NCI-H2029 treated with DMSO at 0.1 percent for 48 hours (cell line): ENCODE results near the gene CNTN5.
"Not testable (repeated sequence)": the region's sequence is repeated elsewhere in the genome, so short reads cannot be mapped to it uniquely, and the experiment has no call there.

ENCODE experiments used
- DNase-seq: peaks from one replicate; lab custom pipeline; 2025; lab: John Stamatoyannopoulos, UW

Gene CNTN5

GRCh38 chr11:99277281-99277680 is 256.5 kb downstream of the CNTN5 start:
- DNase-seq, result no peak

- DNase-seq, result no peak
Observed at GRCh38 chr11:99279266-99279665, 258.5 kb downstream of the CNTN5 start.

GRCh38 chr11:99281331-99281730 is 260.6 kb downstream of the CNTN5 start:
- DNase-seq, result no peak

GRCh38 chr11:99297925-99298324 is 277.2 kb downstream of the CNTN5 start:
- DNase-seq, result not testable (repeated sequence)

- no peak for DNase-seq
Observed at GRCh38 chr11:99307510-99308088, 286.9 kb downstream of the CNTN5 start.

GRCh38 chr11:99311870-99312269 is 291.1 kb downstream of the CNTN5 start:
- no peak for DNase-seq

GRCh38 chr11:99316776-99317520 is 296.2 kb downstream of the CNTN5 start:
- no peak for DNase-seq

GRCh38 chr11:99320769-99321290 is 300.1 kb downstream of the CNTN5 start:
- DNase-seq, result no peak

- DNase-seq, result no peak
Observed at GRCh38 chr11:99325847-99326246, 305.1 kb downstream of the CNTN5 start.

GRCh38 chr11:99327066-99327465 is 306.3 kb downstream of the CNTN5 start:
- DNase-seq, result no peak

GRCh38 chr11:99327527-99327926 is 306.8 kb downstream of the CNTN5 start:
- DNase-seq, result no peak

- DNase-seq, result no peak
Observed at GRCh38 chr11:99333621-99334020, 312.9 kb downstream of the CNTN5 start.

GRCh38 chr11:99343117-99343516 is 322.4 kb downstream of the CNTN5 start:
- no peak for DNase-seq

- DNase-seq, result no peak
Observed at GRCh38 chr11:99349151-99349673, 328.5 kb downstream of the CNTN5 start.

- DNase-seq, result no peak
Observed at GRCh38 chr11:99351624-99352023, 330.9 kb downstream of the CNTN5 start.

GRCh38 chr11:99352642-99353041 is 331.9 kb downstream of the CNTN5 start:
- DNase-seq, result no peak

- no peak for DNase-seq
Observed at GRCh38 chr11:99366546-99366945, 345.8 kb downstream of the CNTN5 start.

- DNase-seq, result no peak
Observed at GRCh38 chr11:99368583-99368982, 347.8 kb downstream of the CNTN5 start.

GRCh38 chr11:99370549-99371216 is 349.9 kb downstream of the CNTN5 start:
- no peak for DNase-seq

GRCh38 chr11:99371257-99371656 is 350.5 kb downstream of the CNTN5 start:
- no peak for DNase-seq

- no peak for DNase-seq
Observed at GRCh38 chr11:99376463-99376862, 355.7 kb downstream of the CNTN5 start.

- DNase-seq, result no peak
Observed at GRCh38 chr11:99383648-99384245, 363.0 kb downstream of the CNTN5 start.
